HG03571 (cell line): ENCODE results near the gene DNA2.
"Not testable (repeated sequence)": the region's sequence is repeated elsewhere in the genome, so short reads cannot be mapped to it uniquely, and the experiment has no call there.

Experiments
- ATAC-seq: cut with Tn5 transposase; IDR thresholded peaks from one replicate; pipeline ENCODE4 v1.9.1; 2021; ENCODE audit not compliant: unreplicated experiment

DNA2 gene, protein sequence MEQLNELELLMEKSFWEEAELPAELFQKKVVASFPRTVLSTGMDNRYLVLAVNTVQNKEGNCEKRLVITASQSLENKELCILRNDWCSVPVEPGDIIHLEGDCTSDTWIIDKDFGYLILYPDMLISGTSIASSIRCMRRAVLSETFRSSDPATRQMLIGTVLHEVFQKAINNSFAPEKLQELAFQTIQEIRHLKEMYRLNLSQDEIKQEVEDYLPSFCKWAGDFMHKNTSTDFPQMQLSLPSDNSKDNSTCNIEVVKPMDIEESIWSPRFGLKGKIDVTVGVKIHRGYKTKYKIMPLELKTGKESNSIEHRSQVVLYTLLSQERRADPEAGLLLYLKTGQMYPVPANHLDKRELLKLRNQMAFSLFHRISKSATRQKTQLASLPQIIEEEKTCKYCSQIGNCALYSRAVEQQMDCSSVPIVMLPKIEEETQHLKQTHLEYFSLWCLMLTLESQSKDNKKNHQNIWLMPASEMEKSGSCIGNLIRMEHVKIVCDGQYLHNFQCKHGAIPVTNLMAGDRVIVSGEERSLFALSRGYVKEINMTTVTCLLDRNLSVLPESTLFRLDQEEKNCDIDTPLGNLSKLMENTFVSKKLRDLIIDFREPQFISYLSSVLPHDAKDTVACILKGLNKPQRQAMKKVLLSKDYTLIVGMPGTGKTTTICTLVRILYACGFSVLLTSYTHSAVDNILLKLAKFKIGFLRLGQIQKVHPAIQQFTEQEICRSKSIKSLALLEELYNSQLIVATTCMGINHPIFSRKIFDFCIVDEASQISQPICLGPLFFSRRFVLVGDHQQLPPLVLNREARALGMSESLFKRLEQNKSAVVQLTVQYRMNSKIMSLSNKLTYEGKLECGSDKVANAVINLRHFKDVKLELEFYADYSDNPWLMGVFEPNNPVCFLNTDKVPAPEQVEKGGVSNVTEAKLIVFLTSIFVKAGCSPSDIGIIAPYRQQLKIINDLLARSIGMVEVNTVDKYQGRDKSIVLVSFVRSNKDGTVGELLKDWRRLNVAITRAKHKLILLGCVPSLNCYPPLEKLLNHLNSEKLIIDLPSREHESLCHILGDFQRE

DNA sequence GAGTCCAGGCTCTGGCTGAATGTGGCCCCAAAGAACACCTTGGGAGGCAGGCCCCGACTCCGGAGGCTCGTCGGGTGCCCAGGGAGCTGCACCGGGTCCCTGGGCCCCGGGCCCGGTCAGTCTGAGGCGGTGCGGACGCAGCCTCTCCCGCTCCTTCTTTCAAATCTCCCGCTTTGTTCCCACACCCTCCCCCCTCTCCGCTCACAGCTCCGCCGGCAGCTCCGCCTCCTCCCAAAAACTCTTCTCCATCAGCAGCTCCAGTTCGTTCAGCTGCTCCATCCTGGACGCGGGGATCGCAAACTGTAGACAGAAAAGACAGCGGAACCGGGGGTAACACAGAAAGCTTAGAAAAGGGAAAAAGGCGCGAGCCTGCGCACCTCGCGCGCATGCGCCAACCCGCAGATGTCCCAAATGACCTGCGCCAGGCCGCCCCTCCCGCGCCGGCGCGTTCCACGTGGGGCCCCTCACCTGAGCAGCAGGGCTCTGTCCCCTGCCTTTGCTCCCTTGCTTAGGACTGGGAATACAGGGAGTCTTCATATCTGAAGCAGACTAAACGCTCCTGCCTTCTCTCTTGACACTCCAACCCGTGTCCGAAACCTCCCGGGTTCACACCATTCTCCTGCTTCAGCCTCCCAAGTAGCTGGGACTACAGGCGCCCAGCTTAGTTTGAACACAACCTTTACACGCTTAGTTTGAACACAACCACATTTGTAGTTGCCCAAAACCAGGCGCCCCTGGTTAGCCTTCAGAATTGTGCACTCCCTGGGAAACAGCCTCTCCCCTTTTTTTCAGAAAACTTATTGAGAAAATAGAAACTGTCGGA lies at the start of gene DNA2:
TSS of gene DNA2 (minus strand) at position 388 of the 823 bp plus-strand sequence. CDS start at position 279, 109 bp downstream.
- ATAC-seq, result peak; percentile 85

DNA sequence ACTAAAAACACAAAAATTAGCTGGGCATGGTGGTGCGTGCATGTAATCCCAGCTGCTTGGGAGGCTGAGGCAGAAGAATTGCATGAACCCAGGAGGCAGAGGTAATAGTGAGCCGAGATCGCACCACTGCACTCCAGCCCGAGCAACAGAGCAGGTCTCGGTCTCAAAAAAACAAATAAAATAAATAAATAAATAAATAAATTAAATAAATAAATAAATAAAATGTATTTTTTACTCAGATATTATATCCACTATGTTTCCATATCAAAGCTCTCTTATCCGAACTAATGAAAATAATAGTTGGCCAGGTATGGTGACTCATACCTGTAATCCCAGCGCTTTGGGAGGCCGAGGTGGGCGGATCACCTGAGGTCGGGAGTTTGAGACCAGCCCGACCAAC lies 46.8 kb upstream of the DNA2 start:
- not testable (repeated sequence) for ATAC-seq

DNA sequence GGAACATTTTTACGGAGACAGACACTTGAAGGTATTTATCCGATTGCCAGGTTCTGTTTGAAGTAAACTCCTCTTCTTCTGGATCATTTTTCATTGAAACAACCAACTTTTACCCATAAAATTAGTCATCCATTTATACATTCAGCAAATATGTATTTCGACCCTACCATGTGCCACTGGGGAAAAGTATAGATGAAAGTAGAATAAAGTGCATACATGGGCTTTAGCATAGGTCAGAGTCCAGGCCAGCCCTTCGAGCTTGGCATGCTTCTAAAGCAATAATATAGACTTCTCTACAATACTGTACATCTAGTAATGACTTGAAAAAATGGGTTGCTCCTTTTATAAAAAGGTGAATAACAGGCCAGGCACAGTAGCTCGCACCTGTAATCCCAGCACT lies 45.4 kb upstream of the DNA2 start:
- no peak for ATAC-seq

- ATAC-seq, result no peak
Observed at GRCh38 chr10:68516766-68517165, 45.0 kb upstream of the DNA2 start.

DNA sequence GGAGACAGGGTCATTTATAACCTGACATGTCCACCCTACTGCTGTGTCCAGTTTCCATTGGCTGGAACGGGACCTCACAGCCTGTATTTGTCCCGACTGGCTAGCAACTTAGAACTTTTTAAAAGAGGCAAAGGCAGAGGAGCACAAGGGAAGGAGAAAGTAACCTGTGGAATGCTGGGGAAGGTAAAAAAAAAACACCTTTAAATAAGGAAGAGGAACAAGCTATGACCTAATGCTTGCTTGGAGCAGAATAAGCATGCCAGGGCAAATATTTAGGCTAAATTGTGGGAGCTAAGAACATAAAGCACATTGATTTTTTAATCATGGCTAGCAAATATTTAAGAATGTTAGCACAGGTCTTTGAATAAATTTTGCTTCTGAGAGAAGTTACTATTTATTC lies 44.4 kb upstream of the DNA2 start:
- ATAC-seq, result not testable (repeated sequence)

DNA sequence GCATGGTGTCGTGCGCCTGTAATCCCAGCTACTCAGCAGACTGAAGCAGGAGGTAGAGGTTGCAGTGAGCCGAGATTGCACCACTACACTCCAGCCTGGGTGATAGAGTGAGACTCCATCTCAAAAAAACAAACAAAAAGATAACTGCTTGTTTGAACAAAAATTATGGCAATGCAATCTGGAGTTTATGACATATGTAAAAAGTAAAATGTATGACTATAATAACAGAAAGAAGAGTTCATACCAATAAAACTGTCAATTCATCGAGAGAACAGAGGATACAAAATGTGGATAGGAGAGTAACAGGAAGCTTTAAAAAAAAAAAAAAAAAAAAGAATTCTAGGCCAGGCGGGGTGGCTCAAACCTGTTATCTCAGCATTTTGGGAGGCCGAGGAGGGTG lies 36.3 kb upstream of the DNA2 start:
- no peak for ATAC-seq

DNA sequence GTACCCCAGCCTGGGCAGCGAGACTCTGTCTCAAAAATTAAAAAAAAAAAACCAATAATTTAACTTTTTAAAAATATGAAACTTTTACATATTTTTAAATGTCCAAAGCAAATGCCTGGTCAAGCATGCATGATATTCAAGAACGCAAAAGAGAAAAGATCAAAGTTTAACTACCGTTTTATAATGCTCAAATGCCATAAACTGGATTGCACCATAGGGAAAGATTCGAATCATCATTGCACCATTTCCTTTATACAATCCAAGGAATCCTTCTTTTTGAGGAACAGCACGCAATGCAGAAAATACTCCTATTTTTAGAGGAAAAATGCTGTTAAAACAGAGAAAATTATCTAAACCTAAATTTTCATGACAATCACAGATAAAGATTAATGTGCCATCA lies 34.6 kb upstream of the DNA2 start:
- ATAC-seq, result no peak

GRCh38 chr10:68502846-68503245 lies 31.1 kb upstream of the DNA2 start:
- no peak for ATAC-seq

- ATAC-seq, result no peak
Observed at GRCh38 chr10:68501691-68502090, 29.9 kb upstream of the DNA2 start.

- no peak for ATAC-seq
Observed at GRCh38 chr10:68499544-68499943, 27.8 kb upstream of the DNA2 start.

- ATAC-seq, result no peak
Observed at GRCh38 chr10:68496072-68496471, 24.3 kb upstream of the DNA2 start.

DNA sequence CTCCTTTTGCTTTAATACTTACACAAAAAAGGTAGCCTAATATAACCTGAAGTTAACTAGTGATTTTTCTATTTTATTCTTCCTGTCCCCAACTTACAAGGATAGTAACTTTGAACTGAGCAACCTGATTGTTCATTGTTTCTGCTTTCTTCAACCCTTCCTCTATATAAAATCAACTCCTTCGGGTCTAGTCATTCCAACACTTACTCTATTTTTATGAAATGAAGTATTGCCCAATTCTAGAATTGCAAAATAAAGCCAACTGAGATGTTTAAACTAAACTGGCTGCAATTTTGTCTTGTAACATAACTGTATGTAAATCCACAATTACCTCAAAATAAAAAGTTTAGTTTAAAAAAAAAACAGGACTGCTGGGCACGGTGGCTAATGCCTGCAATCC lies 20.3 kb upstream of the DNA2 start:
- ATAC-seq, result no peak

DNA sequence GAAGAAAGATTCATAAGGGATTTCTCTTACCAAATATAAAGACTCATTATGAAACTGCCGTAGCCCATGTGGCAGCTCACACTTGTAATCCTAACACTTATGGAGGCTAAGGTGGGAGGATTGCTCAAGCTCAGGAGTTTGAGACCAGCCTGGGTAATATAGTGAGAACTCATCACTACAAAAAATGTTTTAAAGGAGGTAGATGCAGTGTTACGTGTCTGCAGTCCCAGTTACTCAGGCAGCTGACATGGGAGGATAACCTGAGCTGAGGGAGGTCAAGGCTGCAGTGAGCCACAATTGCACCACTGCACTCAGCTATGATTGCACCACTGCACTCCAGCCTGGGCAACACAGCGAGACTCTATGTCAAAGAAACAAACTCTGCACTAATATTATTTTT lies 18.1 kb upstream of the DNA2 start:
- ATAC-seq, result no peak

- no peak for ATAC-seq
Observed at GRCh38 chr10:68474021-68474420, 2.2 kb upstream of the DNA2 start.

- ATAC-seq, result no peak
Observed at GRCh38 chr10:68471063-68471585, 649 bp downstream of the DNA2 start.

DNA sequence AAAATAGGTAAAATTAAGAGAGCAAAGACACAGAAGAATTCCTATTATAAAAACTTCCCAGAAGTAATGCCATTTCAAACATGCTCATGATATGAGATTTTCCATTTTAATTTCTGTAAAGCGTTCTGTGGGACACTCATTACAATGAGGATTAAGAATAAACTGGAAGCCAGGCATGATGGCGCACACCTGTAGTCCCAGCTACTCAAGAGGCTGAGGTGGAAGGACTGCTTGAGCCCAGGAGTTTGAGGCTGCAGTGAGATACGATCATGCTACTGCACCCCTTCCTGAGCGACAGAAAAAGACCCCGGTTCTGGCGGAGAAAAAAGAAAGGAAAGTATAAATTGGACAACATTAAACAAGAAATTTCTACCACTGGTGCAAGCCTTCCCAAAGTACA lies 1.5 kb downstream of the DNA2 start:
- ATAC-seq, result no peak

- ATAC-seq, result no peak
Observed at GRCh38 chr10:68469838-68470237, 1.9 kb downstream of the DNA2 start.

DNA sequence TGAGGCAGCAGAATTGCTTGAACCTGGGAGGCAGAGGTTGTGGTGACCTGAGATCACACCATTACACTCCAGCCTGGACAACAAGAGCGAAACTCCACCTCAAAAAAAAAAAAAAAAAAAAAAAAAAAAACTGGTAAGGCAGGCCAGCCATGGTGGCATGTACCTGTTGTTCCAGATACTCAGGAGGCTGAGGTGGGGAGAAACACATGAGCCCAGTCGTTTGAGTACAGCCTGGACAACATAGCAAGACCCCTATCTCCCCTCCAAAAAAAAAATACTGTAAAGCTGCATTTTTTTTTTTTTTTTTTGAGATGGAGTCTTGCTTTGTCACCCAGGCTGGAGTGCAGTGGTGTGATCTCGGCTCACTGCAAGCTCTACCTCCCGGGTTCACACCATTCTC lies 7.0 kb downstream of the DNA2 start:
- ATAC-seq, result not testable (repeated sequence)

- ATAC-seq, result no peak
Observed at GRCh38 chr10:68463365-68464093, 8.2 kb downstream of the DNA2 start.

DNA sequence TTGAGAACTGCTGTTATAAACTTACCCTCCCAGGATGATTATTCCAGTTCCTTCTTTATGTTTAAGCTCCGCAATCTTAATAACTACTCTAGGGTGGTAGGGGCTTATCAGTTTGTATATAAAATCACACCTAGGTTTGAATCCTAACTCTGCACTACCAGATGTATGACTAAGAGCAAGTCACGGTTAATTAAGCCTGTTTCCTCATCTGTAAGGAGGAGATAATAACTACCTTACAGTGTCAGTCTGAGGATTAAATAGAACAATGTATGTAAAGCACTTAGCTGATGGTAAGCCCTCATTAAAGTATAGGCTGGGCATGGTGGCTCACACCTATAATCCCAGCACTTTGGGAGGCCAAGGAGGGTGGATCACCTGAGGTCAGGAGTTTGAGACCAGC lies 9.2 kb downstream of the DNA2 start:
- ATAC-seq, result no peak
